ENCODE data around the gene NUDT8.
"Not testable (repeated sequence)": the region's sequence is repeated elsewhere in the genome, so short reads cannot be mapped to it uniquely, and the experiment has no call there.

NUDT8 gene

DNA sequence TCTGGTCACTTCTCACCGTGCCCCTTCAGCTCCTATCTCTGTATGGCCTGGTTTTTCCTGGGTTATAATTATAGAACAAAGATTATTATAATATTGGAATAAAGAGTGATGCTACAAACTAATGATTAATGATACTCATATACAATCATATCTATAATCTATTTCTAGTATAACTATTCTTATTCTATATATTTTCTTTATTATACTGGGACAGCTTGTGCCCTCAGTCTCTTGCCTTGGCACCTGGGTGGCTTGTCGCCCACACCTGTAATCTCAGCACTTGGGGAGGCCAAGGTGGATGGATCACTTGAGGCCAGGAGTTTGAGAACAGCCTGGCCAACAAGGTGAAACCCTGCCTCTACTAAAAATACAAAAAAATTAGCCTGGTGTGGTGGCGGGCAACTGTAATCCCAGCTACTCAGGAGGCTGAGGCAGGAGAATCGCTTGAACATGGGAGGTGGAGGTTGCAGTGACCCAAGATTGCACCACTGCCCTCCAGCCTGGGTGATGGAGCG, 30.0 kb upstream of the NUDT8 start:
- not testable (repeated sequence) for DNase-seq (ENCODE audit: low spot score)

GRCh38 chr11:67657300-67657699, 27.6 kb upstream of the NUDT8 start:
- DNase-seq (ENCODE audit: low spot score) = no peak

DNA sequence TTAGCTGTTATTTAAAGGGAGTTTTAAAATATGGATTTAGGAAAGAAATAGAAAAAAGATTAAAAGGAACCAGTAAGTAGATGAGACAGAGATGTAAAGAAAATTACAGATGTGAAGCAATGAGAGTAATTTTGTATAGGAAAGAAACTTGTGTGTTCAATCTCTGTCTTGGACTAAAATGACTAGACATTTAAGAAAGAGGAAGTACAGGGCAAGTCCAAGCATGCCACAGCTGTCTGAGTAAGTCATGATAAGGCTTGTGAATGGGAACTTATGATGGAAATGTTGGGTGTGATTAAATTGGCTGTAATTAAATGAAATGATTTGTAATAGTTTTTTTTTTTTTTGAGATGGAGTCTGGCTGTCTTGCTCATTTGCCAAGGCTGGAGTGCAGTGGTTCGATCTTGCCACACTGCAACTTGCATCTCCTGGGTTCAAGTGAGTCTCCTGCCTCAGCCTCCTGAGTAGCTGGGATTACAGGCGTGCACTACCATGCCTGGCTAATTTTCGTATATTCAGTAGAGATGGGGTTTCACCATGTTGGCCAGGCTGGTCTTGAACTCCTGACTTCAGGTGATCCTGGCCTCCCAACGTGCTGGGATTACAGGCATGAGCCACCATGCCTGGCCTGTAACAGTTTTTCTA, 26.7 kb upstream of the NUDT8 start:
- DNase-seq (ENCODE audit: low spot score) = peak; percentile 11

GRCh38 chr11:67654225-67654624, 24.5 kb upstream of the NUDT8 start:
- no peak for DNase-seq (ENCODE audit: low spot score)

- no peak for DNase-seq (ENCODE audit: low spot score)
Measured at GRCh38 chr11:67652965-67653845, 23.5 kb upstream of the NUDT8 start.

GRCh38 chr11:67651976-67652781, 22.4 kb upstream of the NUDT8 start:
- DNase-seq (ENCODE audit: low spot score) = no peak

GRCh38 chr11:67649634-67650510, 20.1 kb upstream of the NUDT8 start:
- peak; percentile 20 for DNase-seq (ENCODE audit: low spot score)

DNA sequence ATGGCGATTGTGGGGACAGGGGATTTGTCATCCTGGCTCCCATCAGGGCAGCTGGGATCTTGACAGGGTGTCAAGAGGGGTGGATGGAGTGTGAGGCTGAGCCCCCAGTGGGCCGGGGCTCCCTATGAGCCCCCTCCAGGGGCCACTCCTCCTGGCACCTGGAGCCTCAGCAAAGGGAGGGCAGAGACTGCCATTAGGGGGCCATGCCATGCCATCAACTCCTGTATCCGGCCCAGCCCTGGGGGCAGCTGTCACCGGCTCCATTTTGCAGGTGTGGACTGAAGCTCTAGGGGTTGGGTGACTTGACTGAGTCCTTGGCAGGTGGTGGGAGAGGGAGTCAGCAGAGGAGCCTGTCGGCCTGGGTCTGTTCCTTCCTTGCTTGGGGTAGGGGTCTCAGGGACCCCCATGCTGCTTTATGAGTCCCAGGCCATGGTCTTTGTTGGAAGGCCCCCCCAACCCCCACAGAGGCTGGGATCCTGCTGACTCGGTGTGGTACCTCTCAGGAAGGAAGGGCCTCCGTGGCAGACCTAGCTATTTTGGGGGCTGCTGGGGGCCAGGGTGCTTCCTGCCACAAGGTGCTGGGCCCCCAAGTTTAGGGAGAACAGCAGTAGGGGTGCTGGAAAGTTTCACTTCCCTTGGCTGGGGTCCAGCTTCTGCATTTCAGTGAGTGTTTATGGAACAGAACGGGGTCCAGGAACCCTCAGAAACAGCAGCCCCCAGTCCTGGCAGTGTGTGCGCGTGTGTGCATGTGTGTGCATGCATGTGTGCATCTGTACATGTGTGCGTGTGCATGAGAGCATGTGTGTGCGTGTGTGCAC, 19.3 kb upstream of the NUDT8 start:
- DNase-seq (ENCODE audit: low spot score) = no peak

DNA sequence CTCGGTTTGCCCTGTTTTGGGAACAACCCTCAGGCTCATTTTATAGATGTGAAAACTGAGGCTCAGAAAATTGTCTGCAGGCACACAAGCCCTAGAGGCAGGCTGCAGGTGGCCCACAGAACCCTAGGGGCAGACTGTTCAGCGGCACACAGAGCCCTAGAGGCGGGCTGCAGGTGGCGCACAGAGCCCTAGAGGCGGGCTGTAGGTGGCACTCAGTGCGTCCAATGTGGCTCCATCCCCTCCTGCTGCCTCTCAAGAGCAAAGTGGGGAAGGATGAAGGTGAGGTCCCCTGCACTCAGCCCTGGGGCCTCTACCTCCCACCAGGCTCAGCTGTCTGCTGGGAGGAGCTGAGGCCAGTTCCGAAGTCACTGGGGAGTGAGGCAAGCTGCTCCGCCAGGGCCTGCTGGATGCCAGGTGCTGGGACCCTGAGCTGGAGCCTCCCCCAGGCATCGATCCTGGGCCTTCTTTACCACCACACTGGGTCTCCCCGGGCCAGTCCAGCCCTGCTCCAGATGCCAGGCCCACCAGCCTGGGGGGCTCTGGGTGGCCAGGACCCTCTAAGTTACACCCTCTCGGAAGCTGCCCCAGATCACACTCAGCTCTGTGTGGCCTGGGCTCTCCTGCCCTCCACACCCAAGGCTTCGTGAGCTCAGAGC, 18.5 kb upstream of the NUDT8 start:
- peak; percentile 25 for DNase-seq (ENCODE audit: low spot score)

DNA sequence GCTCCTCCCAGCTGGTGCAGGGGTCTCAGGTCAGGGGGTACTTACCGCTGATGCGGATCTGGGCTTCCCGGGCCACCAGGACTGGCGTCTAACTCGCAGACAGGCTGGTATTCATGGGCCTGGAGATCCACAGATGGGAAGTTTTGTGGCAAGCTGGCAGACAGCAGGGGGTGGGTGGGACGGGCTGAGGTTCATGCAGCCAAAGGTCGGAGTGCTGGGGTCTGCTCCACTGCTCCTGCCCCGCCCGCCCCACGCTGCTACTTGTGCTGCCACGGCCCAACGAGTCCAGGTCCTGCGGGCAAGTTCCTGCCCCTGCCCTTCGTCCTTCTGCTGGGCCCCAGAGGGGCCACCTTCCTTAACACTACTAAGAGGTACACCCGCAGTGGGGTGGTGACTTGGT, 17.7 kb upstream of the NUDT8 start:
- no peak for DNase-seq (ENCODE audit: low spot score)

DNA sequence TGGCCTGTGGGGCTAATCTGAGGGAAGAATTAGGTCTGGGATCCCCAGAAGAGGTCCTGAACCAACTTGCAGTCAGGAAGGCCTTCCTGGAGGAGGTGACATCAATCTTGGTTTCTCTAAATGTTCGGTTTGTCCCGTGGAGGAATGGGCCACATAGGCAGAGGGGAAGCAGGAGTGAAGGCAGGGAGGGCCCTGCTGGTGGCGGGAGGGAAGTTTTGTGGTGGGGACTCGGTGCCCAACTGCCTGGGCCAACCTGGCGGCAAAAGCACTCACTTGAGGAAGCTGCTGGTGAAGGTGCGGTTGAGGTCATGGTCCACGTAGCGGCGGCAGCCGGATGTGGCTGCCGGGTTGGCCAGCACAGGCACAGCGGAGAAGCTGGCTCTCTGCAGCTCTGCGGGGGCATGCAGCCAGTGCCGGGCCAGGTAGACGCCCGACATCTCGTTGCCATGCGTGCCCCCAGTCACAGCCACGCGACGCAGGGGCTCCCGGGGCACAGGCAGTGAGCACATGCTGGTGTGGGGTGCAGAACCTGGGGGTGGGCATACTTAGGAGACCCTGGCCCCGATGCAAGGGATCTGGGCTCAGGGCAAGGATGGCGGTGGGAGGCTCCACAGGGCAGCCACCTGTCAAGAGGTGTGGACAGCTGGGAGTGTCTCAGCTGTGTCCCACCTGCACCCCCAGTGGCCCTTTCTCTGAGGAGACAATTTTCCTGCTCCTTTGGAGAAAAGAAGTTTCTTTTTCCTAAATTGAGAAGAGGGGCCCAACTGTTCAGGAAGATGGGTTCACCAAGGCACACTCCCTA, 17.0 kb upstream of the NUDT8 start:
- DNase-seq (ENCODE audit: low spot score) = peak; percentile 69

DNA sequence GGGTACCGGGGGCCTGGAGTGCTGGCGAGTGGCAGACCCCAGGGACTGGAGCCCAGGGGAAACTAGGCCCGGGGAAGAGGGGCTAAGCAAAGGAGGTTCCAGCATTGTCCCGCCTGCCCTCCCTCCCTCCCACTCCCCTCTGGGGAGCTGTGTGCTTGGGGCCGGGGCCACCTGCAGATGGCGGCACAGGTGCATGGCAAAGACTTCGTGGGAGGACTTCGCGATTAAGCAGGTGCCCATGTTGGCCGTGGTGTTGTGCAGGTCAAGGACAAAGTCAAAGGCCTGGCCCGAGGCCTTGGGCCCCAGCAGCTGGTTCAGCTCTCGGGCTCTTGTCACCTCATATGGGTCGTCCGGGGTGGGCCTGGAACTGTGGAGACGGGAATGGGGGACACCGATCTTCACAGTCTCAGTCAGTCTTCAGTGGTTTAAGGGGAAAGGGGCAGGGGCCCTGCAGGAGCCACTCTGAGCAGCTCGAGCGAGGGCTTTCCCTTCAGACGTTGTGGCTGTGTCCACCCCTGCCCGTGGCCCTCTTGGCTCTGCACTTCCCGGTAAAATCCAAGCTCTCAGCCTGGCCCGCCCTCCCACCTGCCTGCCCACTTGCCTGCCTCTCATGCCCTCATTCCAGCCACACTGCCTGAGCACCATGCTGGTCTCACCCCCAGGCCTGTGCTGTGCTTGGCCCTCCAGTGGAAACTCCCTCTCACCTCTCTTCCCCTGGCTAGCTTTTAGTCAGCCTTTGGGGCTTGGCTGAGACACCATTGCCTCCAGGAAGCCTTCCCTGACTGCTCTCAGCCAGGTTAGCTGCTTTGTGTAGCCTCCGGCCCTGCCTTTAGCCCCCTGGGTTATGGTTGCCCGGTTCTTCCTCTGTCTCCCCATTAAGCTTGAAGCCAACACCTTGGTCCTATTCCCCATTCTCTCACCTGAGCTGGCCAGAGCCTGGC, 16.1 kb upstream of the NUDT8 start:
- no peak for DNase-seq (ENCODE audit: low spot score)

GRCh38 chr11:67644472-67645418, 15.0 kb upstream of the NUDT8 start:
- no peak for DNase-seq (ENCODE audit: low spot score)

DNA sequence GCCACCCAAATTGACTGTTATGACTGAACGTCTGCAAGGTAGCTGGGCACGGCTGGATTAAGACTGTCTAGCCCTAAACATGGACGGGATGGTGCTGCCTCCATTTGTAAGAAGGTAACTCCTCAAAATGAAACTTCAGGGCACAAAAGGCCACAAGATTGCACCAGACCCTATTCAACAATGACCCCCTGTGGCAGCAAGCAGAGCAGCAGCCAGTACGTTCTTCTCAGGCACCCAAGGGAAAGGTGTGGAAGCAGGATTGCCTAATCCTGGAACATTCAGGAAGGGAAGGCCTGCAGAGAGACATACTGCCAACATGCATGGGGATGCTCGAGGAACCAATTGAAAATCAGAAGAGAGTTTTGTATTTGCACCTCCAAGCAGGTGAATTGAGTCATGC, 14.3 kb upstream of the NUDT8 start:
- DNase-seq (ENCODE audit: low spot score) = peak; percentile 20

DNA sequence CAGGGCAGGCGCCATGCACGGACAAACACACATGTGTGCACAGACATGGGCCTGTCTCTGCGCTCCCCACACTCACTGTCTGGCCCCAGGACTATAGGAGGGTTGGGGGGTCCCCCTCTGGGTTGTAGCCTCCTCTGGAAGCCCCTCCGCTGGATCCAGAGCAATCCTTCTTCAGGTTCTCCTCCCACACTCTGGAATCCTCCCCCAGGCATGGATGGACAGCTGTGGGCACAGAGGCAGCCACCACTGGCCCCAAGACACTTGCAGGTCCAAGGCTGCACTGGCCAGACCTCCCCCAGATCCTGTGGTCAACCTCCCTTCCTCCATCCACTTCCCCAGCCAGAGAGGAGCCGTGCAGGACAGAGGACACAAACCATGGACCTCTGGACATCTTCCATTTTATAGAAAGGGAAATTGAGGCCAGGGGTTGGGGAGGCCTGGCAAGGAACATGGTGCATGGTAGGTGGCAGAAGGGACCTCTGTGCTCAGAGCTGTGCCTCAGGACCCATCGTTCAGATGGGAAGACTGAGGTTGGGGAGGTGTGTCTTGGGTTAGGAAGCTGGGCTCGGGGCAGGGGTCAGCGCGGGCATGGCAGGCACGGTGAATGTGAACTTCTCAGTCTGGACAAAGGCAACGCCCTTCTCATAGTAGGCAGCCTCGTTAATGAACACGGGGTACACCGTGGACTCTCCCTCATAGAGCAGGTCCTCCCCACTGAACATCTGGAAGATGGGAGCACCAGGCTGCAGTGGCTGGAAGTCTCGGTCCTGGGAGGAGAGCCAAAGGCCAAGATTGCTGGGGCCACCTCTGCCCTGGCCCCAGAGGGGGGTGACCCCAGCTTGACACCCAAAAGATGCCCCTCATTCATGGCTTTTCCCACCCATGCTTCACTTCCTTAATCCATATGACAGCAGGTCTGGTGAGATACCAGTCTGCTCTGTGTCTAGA, 12.7 kb upstream of the NUDT8 start:
- DNase-seq (ENCODE audit: low spot score) = no peak

Data from kidney tubule cell (primary cell).